HG03442 (cell line): ENCODE measurements around the gene PCMT1.
A peak's percentile ranks its signal among the peaks of the same experiment; 100 is the strongest.
"Not testable (repeated sequence)": the region's sequence is repeated elsewhere in the genome, so short reads cannot be mapped to it uniquely, and the experiment has no call there.

Source experiments
- ATAC-seq: cut with Tn5 transposase; IDR thresholded peaks from one replicate; pipeline ENCODE4 v1.9.1; 2021; ENCODE audit warnings: mild to moderate bottlenecking, moderate library complexity; ENCODE audit not compliant: unreplicated experiment

The PCMT1 gene

DNA sequence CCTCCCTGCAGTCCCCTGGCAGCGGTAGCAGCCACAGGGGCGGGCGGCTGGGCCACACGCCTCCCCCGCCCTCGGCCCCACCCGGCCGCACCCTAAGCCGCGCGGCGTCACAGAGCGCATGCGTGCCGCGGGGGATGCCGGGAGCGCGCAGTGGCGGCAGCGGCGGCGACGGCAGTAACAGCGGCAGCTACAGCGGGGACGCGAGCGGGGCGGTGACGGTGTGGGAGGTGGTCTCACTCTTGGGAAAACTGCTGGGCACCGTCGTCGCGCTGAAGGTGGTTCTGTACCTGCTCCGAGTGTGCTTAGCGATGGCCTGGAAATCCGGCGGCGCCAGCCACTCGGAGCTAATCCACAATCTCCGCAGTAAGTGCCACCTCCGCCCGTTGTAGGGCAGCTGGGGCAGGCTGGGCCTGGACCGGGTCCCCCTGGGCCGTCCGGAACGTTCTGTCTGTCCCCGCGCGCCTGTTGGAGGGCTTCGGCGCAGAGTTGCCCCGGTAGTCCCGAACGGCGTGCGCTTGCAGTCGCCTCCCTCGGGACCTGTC, at the start of gene PCMT1:
Gene PCMT1 (plus strand): TSS at position 148 of the 542 bp plus-strand sequence. CDS start 161 bp downstream, at position 309.
- peak; percentile 81 for ATAC-seq

DNA sequence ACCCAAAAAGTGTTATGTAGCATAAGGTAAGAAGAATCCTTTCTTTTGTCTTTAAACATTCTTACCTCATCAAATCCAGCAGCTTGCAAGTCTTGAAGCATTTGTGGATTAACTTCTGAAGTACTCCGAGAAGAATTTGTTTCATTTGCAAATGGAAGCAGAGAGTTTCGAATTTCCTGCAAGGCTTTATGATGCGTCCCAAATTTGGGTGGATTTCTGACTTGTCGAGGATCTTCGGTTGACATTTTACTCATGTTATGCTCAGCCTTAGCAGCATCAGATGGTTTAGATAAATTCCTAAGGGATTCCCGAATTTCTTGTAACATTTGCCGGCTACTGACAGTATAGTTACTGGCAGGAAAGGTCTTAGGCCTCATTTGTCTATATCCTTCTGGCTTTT, 47.8 kb upstream of the PCMT1 start:
- no peak for ATAC-seq

DNA sequence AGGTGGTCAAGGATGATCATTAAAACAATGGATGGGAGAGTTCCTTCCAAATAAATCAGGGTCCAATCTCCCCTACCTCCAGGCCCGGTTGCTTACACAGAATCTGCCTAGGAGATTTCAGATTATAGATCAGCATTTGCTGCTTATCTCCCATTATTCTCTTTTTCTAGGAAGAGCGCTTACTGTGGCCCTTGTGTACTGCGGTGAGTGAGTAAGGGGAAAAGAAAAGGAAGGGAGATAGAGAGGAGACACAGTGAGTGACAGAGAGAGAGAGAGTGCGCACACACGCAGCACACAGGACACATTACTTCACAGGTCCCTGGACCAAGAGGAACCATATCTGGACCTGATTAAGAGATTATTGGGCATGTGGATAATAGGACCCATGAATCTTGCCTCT, 37.8 kb upstream of the PCMT1 start:
- no peak for ATAC-seq

DNA sequence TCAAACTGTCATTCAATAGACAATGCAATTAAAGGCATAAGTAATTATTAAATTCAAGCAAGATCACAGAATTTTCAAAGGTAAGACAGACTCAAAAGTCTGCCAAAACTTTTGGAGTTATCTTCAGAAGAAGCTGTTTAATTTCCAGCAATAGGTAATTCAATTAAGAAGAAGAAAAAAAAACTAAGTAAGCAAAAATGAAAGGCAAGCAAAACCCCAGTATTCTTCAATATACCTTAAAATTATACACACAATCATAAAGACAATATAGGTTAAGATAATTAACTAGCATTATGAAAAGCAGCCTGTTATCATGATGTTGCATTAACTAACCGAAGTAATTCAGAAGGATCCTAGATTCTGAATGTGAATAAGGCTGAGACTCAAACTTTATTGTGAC, 35.1 kb upstream of the PCMT1 start:
- no peak for ATAC-seq

DNA sequence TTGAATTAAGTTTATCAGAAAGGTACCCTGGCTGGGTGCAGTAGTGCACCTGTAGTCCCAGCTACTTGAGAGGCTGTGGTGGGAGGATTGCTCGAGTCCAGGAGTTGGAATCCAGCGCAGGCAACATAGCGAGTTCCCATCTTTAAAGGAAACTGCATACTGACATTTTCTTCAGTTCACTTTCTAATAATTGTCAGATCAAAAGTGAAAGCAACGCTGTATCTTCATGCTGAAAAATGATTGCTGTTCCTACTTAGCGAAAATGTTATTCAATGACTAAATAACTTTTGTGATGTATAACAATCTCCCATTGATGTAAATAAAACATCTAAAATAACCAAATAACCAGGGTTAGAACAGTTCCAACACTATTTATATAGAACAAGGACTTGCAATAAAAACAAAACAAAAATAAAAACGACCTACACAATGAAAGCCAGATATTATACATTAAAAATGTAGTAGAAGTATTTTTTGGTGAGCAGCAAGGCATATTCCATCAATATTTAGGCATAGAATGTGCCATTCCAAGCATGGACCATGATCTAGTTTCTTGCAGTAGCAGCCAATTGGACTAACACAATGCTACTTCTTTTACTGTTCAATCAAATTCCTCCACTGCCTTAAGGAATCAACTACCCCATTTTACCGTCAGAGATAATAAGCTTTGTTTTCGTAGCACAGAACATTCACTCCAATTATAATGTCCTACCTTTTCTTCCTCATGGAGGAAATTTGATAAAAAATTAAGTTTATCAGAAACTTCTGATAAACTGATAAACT, 33.2 kb upstream of the PCMT1 start:
- no peak for ATAC-seq

DNA sequence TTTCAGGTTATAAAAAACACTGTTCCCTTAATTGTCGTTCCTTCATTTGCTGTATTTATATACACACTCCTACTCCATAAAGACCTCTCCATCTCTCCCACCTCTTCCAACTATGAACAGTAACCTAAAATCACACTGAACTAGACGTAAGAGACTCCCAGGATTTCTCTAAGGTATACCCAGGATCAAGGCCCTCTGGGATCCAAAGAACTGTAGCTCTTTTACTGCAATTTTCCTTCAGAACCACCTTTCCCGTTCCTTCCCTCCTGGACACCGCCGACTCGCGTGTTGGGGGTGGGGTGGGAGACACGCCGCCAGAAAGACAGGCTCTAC, 32.3 kb upstream of the PCMT1 start:
- ATAC-seq = no peak

DNA sequence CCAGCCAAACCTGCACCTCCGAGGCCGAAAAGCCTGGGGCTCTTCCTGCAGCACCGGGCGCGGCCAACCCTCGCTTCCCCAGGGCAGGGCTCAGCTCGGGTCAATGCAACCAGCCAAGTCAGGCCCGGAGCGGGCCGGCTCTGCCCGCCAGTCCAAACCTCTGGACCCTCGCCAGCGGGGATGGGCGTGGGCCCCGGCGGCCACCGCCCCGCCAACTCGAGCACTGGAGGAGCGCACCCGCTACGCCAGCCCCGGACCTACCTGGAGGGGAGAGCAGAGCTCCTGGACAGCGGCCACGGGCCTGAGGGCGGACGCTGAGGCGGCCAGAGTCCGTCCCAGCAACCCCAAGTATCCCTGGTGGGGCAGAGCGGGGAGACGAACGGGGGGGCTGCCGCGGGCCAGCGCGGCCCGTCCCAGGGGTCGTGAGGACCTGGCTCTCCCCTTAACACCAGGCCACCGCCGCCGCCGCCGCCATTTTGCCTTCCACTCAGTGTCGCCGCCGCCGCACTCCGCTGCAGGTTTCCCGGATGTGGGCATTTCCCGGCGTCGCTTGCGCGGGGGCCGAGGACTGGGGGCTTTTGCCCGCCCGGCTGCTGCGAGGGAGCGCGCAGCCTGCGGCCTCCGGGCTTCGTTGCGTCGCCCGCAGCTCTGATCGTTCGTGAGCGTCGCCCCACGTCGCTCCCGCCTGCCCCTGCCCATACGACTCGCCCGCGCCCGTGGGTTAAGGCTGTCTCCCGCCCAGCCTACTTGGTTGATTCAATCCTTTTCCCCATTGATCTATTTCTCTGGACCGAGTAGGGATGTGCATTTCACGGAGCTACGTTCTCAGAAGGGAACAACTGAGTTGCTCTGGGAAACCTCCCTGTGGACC, 31.7 kb upstream of the PCMT1 start, which contains the start of gene LATS1:
Gene LATS1 (minus strand): TSS at position 514 of the 871 bp plus-strand sequence. CDS start 15,975 bp downstream, outside the sequence.
- ATAC-seq = peak; percentile 80

DNA sequence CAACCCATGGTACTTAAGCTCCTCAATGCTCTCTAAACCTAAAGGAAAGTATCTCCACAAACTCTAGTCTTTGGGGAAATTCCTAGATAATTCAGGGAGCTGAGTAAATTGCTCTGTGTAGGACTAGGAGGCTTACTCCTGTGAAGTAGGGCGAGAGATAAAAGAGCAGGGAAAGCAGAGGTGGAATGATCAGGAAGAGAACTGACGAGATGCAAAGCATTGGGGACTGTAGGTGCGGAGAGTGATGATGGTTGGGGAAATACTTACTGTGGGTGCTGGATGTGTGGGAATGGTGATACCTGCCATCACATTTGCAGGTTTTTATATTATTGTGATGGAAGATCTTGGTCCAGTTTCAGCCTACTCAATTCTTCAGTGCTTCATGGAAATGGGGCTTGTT, 30.0 kb upstream of the PCMT1 start:
- no peak for ATAC-seq

DNA sequence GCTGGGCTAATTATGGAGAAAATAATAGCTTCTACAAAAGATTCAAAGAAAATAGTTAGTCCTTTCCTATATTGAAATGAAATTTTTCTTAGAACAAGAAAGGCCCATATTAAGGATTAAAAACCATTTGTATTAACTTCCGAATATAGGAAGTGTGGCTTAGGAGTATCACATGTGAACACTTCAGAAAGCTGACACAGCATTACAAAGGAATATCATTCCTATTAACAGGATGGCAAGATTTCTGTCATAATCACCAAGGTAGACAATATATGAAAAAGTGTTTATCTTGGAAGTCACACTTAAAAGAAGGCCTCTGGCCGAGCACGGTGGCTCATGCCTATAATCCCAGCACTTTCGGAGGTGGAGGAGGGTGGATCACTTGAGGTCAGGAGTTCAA, 26.3 kb upstream of the PCMT1 start:
- no peak for ATAC-seq

DNA sequence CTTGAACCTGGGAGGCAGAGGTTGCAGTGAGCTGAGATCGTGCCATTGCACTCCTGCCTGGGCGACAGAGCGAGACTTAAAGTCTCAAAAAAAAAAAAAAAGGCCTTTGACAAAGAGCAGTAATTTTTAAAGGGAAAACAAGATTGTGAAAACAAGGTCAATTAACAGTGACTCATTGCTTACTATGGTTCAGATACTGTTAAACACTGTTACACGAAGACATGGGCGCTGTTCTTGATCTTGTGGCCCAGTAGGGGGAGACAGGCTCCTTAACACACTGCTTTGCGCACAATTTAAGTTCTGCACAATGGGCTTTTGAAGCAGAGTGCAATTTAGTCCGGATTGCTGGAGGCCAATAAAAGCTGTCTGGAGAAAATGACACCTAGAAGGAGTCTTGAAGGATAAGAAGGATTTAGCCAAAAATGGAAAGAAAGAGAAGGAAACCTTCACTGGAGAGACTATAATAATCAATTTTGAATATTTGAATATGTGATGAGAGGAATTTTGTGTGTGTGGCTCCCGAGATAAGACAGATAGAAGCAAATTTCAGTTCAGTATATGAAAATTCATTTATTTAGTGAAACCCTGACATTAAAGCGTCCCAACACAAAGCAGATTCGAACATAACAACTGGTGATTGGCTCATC, 25.6 kb upstream of the PCMT1 start:
- ATAC-seq = no peak

DNA sequence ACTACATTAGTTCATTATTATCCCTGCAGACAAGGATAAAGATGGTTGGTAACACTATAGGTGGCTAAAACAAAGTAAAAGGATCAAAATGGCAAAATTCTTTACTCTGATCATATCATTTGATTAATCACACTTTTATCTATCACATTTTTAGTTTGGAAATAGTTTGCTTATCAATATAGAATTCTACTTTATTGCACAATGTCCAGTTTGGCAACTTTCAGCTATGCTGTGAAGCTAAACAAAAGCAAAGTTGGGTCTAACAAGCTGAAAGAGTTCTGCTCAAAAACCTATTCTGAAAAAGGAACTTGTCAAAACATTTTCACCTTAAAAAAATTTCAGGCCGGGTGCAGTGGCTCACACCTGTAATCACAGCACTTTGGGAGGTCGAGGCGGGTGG, 23.8 kb upstream of the PCMT1 start:
- no peak for ATAC-seq

DNA sequence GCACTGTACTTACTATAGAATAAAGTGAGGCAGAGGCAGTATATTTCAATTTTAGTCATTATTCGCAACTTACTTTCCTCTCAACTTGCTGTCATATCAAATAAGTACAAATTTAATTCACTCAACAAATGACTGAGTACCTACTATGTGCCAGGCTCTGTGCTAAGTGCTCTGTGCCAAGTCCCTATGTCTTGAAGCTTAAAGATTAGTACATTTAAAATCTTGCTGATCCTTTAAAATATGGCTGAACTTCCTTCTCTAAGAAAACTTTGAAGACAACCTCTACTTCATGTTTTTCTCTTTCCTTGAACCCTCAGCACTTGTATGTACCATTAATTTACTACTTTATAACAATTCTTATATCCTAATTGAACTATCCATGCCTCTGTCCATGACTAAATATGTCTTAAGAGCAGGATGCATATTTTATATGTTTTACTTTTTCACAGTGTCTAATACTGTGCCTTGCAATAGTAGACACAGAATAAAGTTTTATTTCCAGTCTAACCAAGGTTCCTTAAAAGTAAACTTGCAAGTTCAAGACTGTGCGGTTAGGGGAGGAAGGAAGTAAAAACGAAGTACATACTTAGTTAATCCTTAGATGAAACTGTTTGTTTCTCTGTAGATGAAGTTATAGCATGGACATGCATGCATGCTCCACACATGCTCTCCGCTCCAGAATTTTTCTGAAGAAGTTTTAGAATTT, 21.6 kb upstream of the PCMT1 start:
- no peak for ATAC-seq

DNA sequence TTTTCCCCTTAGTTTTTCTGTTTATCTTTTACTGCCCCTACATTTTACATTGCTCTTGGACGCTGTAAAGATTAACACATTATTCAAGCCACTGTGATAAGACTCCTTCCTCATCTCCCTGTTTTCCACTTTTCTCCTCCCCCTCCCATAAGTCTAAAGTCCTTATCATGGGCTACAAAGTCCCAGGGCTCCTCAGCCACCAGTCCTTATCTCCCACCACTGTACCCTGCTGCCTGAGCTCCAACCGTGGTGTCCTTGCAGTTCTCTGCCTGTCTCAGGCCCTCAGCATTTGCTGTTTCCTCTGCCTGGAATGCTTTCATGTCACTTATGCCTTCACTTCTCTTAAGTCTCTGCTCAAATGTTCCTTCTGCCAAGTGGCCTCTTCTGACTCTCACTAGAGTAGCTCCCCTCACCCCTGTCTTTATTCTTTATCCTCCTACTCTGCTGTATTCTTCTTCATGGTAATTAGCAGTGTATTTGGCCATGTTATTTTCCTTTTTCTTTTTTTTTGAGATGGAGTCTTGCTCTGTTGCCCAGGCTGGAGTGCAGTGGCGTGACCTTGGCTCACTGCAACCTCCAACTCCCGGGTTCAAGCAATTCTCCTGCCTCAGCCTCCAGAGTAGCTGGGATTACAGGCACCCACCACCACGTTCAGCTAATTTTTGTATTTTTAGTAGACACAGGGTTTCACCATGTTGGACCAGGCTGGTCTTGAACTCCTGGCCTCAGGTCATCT, 20.9 kb upstream of the PCMT1 start:
- no peak for ATAC-seq

DNA sequence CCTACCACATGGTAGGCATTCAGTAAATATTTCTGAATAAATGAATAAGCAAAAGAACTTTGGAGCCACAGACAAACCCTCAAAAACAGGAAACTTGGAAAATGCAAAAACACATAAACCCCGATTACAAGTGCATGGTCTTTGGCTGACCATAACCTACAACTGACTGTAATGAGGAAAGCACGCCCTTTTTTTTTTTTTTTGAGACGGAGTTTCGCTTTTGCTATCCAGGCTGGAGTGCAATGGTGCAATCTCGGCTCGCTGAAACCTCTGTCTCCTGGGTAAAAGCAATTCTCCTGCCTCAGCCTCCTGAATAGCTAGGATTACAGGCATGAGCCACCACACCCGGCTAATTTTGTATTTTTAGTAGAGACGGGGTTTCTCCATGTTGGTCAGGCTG, 19.7 kb upstream of the PCMT1 start:
- no peak for ATAC-seq

DNA sequence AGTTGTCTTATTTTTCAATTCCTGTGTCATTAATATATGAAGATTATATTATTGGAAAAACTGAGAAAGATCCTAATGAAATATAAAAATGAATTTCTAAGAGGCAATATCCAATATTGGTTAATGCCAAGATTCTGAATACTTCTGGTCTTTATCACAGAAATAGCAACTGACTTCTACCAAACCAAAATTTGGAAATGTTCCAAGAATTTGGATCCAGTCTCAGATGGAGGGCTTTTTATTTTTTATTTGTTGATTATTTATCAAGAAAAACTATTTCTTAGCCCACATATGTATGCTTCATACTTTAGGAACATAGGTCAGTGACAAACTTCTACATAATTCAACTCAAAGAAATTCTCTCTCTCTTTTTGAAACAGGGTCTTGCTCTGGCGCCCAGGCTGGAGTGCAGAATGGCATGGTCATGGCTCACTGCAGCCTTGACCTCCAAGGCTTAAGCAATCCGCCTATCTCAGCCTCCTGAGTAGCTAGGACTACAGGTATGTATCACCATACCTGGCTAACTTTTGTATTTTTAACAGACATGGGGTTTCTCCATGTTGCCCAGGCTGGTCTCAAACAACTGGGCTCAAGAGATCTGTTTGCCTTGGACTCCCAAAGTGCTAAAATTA, 16.3 kb upstream of the PCMT1 start:
- no peak for ATAC-seq

DNA sequence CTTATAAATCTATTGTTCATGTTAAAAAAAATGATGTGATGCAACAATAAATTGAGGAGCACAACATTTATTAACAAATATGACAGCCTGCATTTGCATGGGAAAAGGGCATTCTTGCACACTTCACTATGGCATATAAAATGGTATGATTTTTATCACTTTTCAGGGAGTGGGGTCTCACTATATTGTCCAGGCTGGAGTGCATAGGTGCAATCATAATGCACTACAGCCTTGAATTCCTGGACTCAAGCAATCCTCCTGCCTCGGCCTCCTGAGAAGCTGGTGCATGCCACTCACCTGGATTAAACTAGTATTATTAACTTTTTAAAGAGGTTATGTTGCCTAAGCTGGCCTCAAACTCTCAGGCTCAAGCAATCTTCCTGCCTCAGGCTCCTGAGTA, 14.6 kb upstream of the PCMT1 start:
- no peak for ATAC-seq

DNA sequence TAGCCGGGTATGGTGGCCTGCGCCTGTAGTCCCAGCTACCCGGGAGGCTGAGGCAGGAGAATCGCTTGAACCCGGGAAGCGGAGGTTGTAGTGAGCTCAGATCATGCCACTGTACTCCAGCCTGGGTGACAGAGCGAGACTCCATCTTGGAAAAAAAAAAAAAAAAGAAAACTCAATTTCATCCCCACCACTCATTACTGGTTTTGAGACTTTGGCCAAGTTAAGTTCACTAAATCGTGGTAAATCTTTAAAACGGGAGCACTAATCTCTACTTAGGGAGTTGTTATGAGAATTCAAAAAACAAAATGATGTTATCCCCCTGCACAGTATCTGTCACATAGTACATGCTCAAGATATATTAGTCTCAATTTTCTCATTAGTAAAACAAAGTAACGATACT, 4.3 kb upstream of the PCMT1 start:
- ATAC-seq = not testable (repeated sequence)

DNA sequence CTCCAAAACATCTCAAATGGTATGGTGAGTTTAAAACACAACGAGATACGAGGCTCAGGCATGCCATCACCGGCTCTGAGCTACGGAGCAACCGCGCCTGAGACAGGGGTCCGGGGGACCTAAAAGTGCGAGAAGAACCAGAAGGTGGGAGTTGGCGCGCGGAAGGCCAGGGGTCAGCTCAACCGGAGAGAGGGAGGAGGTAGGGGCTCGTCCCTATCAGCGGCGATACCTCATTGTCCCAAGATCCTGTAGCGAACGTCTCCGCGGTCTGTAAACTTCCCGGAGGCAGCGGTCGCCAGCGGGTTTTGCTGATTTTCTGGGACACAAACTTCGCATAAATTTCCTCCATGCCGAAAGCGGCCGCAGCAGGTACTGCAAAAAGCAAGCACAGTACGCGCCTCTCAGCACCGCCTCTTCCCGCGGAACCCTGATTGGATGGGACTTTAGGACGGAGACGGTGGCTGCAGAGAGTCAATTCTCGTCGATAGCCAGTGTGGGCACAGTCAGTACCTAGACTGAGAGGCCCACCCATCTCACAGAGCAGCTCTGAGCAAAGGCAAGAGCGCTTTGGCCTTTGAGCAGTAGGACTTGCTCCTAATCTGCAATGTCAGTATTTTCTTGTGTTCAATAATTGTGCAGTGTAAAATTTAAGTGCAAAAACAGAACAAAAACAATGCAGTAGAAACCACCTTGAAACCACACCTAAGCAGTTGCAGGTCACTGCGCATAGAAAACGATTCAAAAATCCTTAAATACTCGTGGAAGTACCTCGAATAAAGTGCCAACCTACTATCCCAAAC, 3.2 kb upstream of the PCMT1 start, which contains the start of gene NUP43:
Gene NUP43 (minus strand): TSS at position 383 of the 800 bp plus-strand sequence. CDS start 34 bp downstream, at position 349.
- peak; percentile 50 for ATAC-seq
